ENCODE measurements around the gene SHISA4.
"Not testable (repeated sequence)": the region's sequence is repeated elsewhere in the genome, so short reads cannot be mapped to it uniquely, and the experiment has no call there.

SHISA4 gene

DNA sequence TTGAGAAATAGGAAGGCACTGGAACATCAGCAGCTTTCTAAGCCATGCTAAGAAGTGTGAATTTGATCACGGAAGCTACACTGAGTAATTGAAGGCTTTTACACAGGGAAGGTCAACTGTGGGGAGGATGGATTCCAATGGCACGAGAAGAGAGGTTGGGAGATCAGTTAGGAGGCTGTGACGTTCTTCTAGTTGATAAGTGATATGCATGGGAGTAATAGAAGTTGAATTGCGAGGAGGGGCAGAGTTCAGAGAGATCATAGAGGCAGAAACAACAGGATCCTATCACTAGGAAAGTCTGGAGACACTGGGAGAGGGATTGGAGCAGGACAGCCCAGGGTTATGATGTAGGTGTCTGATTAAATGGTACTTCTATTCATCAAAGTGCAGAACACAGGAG is 41.4 kb downstream of the SHISA4 start:
- no peak for DNase-seq (ENCODE audit: low read depth in 2 of 2)

DNA sequence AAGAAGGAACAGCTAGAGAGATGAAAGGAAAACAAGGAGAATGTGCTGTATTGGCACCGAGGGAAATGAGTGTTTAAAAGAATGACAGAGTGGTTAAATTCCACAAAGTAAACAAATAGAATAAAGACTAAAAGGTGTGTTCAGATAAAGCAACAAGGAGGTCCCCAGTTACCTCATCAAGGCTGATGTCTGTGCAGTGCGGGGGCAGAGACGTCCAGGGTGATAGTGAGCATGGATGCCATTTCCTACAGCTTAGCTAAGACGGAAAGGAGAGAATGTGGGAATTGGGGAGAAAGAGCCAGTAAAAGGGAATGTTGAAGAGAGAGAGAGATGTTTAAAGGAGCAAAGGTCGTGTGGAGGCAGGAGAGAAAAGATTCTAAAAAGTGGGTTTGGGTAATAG is 42.1 kb downstream of the SHISA4 start:
- DNase-seq (ENCODE audit: low read depth in 2 of 2) = no peak

DNA sequence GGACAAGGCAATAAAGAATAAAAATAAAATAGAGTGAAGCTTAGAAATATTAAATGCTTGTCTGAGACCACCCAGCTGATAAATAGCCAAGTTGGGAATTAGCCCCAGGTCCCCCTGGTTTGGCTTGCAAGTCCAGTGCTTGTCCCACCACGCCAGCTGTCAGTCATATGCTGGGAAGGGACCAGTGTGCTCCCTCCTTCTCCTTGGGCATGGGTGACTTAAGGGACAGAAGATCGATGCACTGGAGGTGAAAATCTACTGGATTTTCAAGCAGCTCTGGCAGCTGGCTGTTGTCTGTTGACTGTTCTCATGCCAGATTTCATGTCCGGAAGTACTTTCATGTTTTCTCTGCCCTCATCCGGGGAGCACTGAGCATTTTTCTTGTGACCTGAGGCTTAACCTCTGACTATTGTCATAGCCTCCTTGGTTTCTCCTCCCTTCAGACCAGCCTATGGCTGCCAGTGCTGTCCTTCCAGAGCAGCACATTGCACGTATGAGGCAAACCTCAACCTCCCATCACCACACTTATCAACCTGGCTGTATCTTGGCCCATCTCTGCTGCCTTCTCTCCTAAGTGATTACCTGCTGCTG is 45.2 kb downstream of the SHISA4 start:
- DNase-seq (ENCODE audit: low read depth in 2 of 2) = no peak

DNA sequence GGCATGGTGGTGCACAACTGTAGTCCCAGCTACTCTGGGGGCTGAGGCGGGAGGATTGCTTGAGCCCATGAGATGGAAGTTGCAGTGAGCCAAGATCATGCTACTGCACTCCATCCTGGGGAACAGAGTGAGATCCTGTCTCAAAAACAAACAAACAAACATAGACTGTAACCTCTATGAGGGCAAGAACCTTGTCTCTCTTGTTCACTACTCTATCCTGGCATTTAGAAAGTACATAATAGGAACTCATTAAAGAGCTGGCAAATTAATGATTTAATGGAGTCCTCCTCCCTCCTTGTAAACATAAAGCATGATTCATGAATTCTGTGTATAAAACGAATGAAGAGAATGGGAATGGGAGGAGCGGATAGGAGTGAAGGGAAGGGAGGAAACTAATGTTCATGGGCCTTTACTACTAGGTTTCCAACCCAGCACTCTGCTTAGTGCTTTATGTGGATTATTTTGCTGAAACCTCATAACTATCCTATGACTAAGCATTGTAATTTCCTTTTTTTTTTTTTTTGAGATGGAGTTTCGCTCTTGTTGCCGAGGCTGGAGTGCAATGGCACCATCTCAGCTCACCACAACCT is 49.0 kb downstream of the SHISA4 start:
- DNase-seq (ENCODE audit: low read depth in 2 of 2) = no peak

DNA sequence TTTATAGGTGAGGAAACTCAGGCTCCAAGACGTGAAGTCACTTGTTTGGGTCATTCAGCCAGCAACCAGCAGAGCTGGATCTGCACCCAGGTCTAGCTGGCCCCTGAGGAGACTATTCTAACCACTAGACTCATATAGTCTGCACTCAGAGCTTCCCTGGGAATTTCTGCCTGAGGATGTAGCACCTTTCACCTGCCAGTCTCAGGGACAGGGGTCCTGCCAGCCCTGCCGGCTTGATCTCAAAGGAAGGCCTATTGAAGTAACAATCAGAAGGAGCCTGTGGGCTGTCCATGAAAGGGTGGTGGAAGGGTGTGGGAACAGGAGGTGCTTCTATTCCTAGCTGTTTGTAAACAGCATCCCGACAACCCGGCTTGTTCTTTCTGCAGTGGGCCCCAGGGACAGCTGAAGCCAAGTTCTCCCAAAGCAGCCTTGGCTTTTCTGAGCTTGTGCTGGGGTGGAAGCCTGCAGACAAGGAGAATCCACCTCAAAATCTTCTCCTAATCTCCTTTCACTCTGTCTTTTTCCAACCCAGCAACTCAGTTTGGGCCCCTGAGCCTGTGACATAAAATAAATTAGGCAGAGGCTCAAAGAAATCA is 49.8 kb downstream of the SHISA4 start:
- no peak for DNase-seq (ENCODE audit: low read depth in 2 of 2)

DNA sequence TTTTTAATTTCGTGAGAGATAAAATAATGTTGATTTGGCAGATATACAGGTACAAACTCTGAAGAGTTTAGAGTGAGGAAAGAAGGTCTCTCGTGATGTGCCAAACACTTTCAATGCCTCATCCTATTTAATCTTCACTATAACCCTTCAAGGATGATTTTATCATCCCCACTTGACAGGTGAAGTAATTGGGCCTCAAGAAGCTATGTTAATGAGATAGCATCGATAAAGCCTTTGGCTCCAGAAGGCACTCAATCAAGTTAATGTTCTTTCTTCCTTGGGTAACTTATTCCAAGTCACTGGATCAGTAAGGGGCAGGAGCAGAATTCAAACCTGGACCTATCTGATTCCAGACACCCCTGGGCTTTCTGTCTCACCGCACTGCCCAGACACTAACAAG is 50.5 kb downstream of the SHISA4 start:
- DNase-seq (ENCODE audit: low read depth in 2 of 2) = no peak

DNA sequence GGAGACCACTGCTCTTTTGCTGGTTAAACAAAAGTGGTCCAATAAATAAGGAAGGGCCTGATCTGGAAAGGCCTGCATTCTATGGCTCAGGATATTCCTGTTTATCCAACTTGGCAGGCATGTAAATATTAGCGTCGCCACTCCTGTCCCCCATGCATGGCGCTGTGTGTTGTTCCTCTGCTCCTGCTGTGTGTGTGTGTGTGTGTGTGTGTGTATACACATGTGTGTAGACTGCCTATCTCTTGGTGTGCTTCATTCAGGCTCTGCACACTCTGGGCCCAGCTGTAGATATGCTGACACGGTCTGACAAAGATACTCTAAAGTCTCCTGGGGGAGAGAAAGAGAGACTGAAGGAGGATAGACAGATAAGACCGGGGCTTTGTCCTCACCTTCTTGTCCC is 50.9 kb downstream of the SHISA4 start:
- DNase-seq (ENCODE audit: low read depth in 2 of 2) = no peak

DNA sequence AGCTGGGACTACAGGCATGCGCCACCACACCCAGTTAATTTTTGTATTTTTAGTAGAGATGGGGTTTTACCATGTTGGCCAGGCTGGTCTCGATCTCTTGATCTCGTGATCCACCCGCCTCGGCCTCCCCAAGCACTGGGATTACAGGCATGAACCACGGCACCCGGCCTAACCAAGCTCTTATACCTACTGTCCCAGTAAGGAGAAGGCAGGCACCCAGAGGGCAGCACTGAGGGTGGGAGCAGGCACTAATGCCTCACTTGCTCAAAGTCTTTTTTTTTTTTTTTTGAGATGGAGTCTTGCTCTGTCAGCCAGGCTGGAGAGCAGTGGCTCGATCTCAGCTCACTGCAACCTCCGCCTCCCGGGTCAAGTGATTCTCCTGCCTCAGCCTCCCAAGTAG is 51.6 kb downstream of the SHISA4 start:
- DNase-seq (ENCODE audit: low read depth in 2 of 2) = not testable (repeated sequence)

DNA sequence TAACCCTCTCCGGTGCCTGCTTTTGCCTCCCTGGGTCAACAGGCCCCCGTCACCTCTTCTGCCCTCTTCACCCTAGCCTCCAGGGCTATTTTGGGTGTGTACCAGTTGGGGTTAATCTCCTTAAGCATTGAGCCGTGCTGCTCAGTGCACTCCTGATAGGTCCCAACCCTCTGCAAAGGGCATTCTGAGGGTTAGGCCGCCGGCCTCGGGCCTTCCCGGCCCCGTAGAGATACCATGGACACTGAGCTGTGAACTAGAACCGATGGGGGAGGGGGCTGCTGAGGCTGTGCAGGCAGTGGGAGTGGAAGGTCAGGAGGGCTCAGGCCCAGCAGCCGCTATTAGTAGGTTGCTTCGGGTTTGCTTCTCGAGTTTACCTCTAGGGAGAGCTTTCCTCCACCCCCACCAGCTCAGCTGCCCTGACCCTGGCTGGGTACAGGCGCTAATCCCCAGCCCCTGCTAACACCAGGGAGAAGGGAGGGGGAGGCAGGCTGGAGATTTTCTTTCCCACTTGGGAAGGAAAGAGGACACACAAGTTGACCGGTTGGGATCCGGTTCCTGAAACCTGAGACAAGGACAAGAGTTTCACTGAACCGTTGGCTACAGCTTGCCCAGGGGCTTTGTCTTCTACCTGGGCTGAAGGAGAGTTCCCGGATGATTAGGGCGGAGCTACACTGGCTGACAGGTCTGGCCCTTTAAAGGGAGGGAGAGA is 52.9 kb downstream of the SHISA4 start:
- no peak for DNase-seq (ENCODE audit: low read depth in 2 of 2)

DNA sequence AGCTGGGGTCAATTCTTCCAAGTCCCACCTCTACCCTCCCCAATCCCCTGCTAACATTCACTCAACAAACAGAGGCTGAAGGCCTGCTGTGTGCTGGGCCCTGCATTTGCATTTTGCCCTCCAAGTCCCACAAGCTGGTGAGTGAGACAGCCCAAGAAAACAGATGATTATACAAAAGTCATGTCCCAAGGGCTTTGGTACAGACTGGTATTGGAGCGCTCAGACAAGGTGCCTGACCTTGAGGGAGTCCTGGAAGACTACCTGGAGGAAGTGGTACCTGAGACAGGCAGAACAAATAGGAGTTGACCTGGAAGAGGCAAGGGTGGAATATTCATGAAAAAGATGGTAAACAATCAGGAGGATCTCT is 53.4 kb downstream of the SHISA4 start:
- DNase-seq (ENCODE audit: low read depth in 2 of 2) = no peak

Data from stimulated activated CD4-positive, alpha-beta T cell treated with anti-CD3 and anti-CD28 coated beads, Interleukin-1b, Interleukin-23, amount 100 ng/mL, for 4 hours (primary cell).